Femur (tissue), 1 donor: ENCODE results near the gene ATP8B1.
"Not testable (repeated sequence)": the region's sequence is repeated elsewhere in the genome, so short reads cannot be mapped to it uniquely, and the experiment has no call there.

Source experiments
- DNase-seq: peaks from one replicate; pipeline ENCODE4 v3.0.0-alpha.2; 2017

Gene ATP8B1

GRCh38 chr18:57803103-57803969, at the start of gene ATP8B1:
TSS of gene ATP8B1 (minus strand) at chr18:57803315. CDS start at chr18:57731807, 71,508 bp downstream.
- DNase-seq, result peak; percentile 73

GRCh38 chr18:57850063-57850462, 46.9 kb upstream of the ATP8B1 start:
- DNase-seq, result no peak

GRCh38 chr18:57848374-57848773, 45.3 kb upstream of the ATP8B1 start:
- DNase-seq, result not testable (repeated sequence)

- not testable (repeated sequence) for DNase-seq
Measured at GRCh38 chr18:57847431-57847830, 44.3 kb upstream of the ATP8B1 start.

- DNase-seq, result no peak
Measured at GRCh38 chr18:57846258-57846657, 43.1 kb upstream of the ATP8B1 start.

- no peak for DNase-seq
Measured at GRCh38 chr18:57845605-57846074, 42.5 kb upstream of the ATP8B1 start.

GRCh38 chr18:57844319-57844718, 41.2 kb upstream of the ATP8B1 start:
- DNase-seq, result no peak

- DNase-seq, result no peak
Measured at GRCh38 chr18:57843386-57843785, 40.3 kb upstream of the ATP8B1 start.

- no peak for DNase-seq
Measured at GRCh38 chr18:57841568-57841967, 38.5 kb upstream of the ATP8B1 start.

- DNase-seq, result no peak
Measured at GRCh38 chr18:57839942-57840381, 36.8 kb upstream of the ATP8B1 start.

GRCh38 chr18:57837917-57838548, 34.9 kb upstream of the ATP8B1 start:
- DNase-seq, result no peak

GRCh38 chr18:57836557-57836956, 33.4 kb upstream of the ATP8B1 start:
- no peak for DNase-seq

GRCh38 chr18:57835904-57836303, 32.8 kb upstream of the ATP8B1 start:
- DNase-seq, result no peak

GRCh38 chr18:57834616-57835015, 31.5 kb upstream of the ATP8B1 start:
- DNase-seq, result no peak

GRCh38 chr18:57833441-57834101, 30.5 kb upstream of the ATP8B1 start:
- DNase-seq, result no peak

GRCh38 chr18:57832730-57833129, 29.6 kb upstream of the ATP8B1 start:
- DNase-seq, result no peak

GRCh38 chr18:57831597-57832377, 28.7 kb upstream of the ATP8B1 start:
- DNase-seq, result no peak

GRCh38 chr18:57827646-57828045, 24.5 kb upstream of the ATP8B1 start:
- no peak for DNase-seq

GRCh38 chr18:57826252-57826651, 23.1 kb upstream of the ATP8B1 start:
- no peak for DNase-seq

GRCh38 chr18:57820583-57820982, 17.5 kb upstream of the ATP8B1 start:
- not testable (repeated sequence) for DNase-seq

GRCh38 chr18:57819671-57820460, 16.8 kb upstream of the ATP8B1 start:
- DNase-seq, result peak; percentile 47

- no peak for DNase-seq
Measured at GRCh38 chr18:57819119-57819518, 16.0 kb upstream of the ATP8B1 start.
